GM12878 (cell line): ENCODE data around the gene FADS3. TPM values are rescaled to one million over a fixed set of nuclear protein-coding genes. Genes with fewer than 3 reads are reported as not detected.

ENCODE experiments used
- ATAC-seq: fragments of 200-7000 bp; cut with Tn5 transposase; 3 replicates; pipeline ENCODE4 v1.9.1; 2020; ENCODE audit warnings: mild to moderate bottlenecking, moderate library complexity
- BruUV-seq: library from RNA; stranded (reverse); fragments of 400-500 nt; replicated peaks from 2 replicates; lab custom pipeline; 2021; lab: Mats Ljungman, UMichigan
- CTCF ChIA-PET: fragments of 300-600 bp; sonication (Branson Sonifier 250); formaldehyde crosslinking; extraction: SDS; loops from one replicate; lab custom pipeline; 2021; ENCODE audit warnings: inconsistent platforms; lab: Yijun Ruan, JAX
- POLR2A ChIA-PET: fragments of 350-600 bp; formaldehyde crosslinking; extraction: SDS; loops from one replicate; lab custom pipeline; 2021; ENCODE audit warnings: inconsistent platforms; lab: Charles Lee
- RAD21 ChIA-PET: fragments of 300-600 bp; sonication (Branson Sonifier 250); formaldehyde crosslinking; loops from one replicate; lab custom pipeline; 2023; ENCODE audit warnings: antibody characterized with exemption; ENCODE audit not compliant: unreplicated experiment; lab: Charles Lee
- SMC1A ChIA-PET: fragments of 300-600 bp; sonication (Branson Sonifier 250); formaldehyde crosslinking; loops from one replicate; lab custom pipeline; 2023; ENCODE audit not compliant: unreplicated experiment, uncharacterized antibody; lab: Charles Lee
- DNase-seq: peaks from one replicate; pipeline ENCODE4 v3.0.0-alpha.2; 2011; ENCODE audit warnings: low read depth, low spot score
- FAIRE-seq: peaks from 3 replicates; lab custom pipeline; 2011; peaks lifted over from hg19 to GRCh38; lab: Jason Lieb, UNC
- H2AFZ ChIP-seq: 2 replicates; pipeline ENCODE4 v1.6.0; 2011; ENCODE audit warnings: low read depth, low read length, control low read depth; ENCODE audit not compliant: control insufficient read depth
- H3K27ac ChIP-seq: 2 replicates; pipeline ENCODE4 v1.5.1; 2011; ENCODE audit warnings: control low read depth; ENCODE audit not compliant: control insufficient read depth, insufficient read depth
- H3K27me3 ChIP-seq, 2 experiments: replicated peaks in 1 of 2; 2 replicates each; pipeline versions ENCODE4 v1.6.0 to v1.6.1; 2011; ENCODE audit warnings: low read length in 1 of 2; ENCODE audit not compliant: control insufficient read depth in 2 of 2, insufficient read depth in 2 of 2
- H3K36me3 ChIP-seq, 2 experiments: 2 replicates each; pipeline ENCODE4 v1.5.1; 2011; ENCODE audit warnings: low read length in 1 of 2; ENCODE audit not compliant: control insufficient read depth in 2 of 2, insufficient read depth in 2 of 2
- H3K4me1 ChIP-seq: 2 replicates; pipeline ENCODE4 v1.6.1; 2011; ENCODE audit warnings: mild to moderate bottlenecking, low read length, moderate library complexity, mixed read lengths; ENCODE audit not compliant: control insufficient read depth, insufficient read depth
- H3K4me2 ChIP-seq: 2 replicates; pipeline ENCODE4 v1.6.0; 2011; ENCODE audit warnings: control low read depth; ENCODE audit not compliant: control insufficient read depth, insufficient read depth
- H3K4me3 ChIP-seq: fragments of 200-600 bp; sonication (generic); 2 replicates; pipeline ENCODE4 v1.5.1; 2016
- H3K79me2 ChIP-seq: 2 replicates; pipeline ENCODE4 v1.6.0; 2011; ENCODE audit warnings: low read length; ENCODE audit not compliant: control insufficient read depth, insufficient read depth
- H3K9ac ChIP-seq: 2 replicates; pipeline ENCODE4 v1.8.0; 2011; ENCODE audit warnings: low read length, control low read depth, mixed read lengths; ENCODE audit not compliant: control insufficient read depth, insufficient read depth
- H3K9me3 ChIP-seq: replicated peaks from 3 replicates; pipeline ENCODE4 v1.5.1; 2011; ENCODE audit warnings: mild to moderate bottlenecking, low read length; ENCODE audit not compliant: control insufficient read depth, insufficient read depth
- H4K20me1 ChIP-seq: 2 replicates; pipeline ENCODE4 v1.6.0; 2011; ENCODE audit not compliant: control insufficient read depth, insufficient read depth
- ASH2L ChIP-seq: fragments of 300-600, 200-600 bp; sonication (generic); IDR thresholded peaks from 2 replicates; pipeline ENCODE4 v1.6.1; 2017; ENCODE audit warnings: low read depth, mild to moderate bottlenecking, borderline replicate concordance
- CBX3 ChIP-seq: fragments of 200-600 bp; sonication (generic); IDR thresholded peaks from 2 replicates; pipeline ENCODE4 v1.6.1; 2016; ENCODE audit warnings: low read depth, borderline replicate concordance
- CHD1 ChIP-seq: IDR thresholded peaks from 2 replicates; pipeline ENCODE4 v1.6.1; 2012; ENCODE audit warnings: low read depth, low read length, improper control_type of control experiment
- CREB1 ChIP-seq: IDR thresholded peaks from 2 replicates; pipeline ENCODE4 v1.6.1; 2012; ENCODE audit warnings: low read depth, mild to moderate bottlenecking, inconsistent platforms
- E4F1 ChIP-seq: fragments of 450-650 bp; IDR thresholded peaks from 2 replicates; pipeline ENCODE4 v1.6.1; 2018; ENCODE audit warnings: borderline replicate concordance, mild to moderate bottlenecking; ENCODE audit not compliant: partially characterized antibody
- FOXM1 ChIP-seq: IDR thresholded peaks from 2 replicates; pipeline ENCODE4 v1.6.1; 2012; ENCODE audit warnings: low read depth, mild to moderate bottlenecking, inconsistent platforms, low read length, moderate library complexity
- GATAD2B ChIP-seq: fragments of 450-650 bp; conservative IDR thresholded peaks from 2 replicates; pipeline ENCODE4 v1.6.1; 2017; ENCODE audit warnings: low read depth, mild to moderate bottlenecking, moderate library complexity
- NR2F1 ChIP-seq: fragments of 450-650 bp; conservative IDR thresholded peaks from 2 replicates; pipeline ENCODE4 v1.6.1; 2017; ENCODE audit warnings: mild to moderate bottlenecking
- POU2F2 ChIP-seq: IDR thresholded peaks from 3 replicates; pipeline ENCODE4 v1.6.1; 2011; ENCODE audit warnings: low read depth, mild to moderate bottlenecking, low read length, borderline replicate concordance
- SMAD1 ChIP-seq: fragments of 450-650 bp; IDR thresholded peaks from 2 replicates; pipeline ENCODE4 v1.6.1; 2018; ENCODE audit warnings: mild to moderate bottlenecking, low read depth; ENCODE audit not compliant: partially characterized antibody
- SREBF1 ChIP-seq: IDR thresholded peaks from 2 replicates; pipeline ENCODE4 v1.6.1; 2012; ENCODE audit warnings: mild to moderate bottlenecking, low read length
- STAT1 ChIP-seq: fragments of 450-650 bp; conservative IDR thresholded peaks from 2 replicates; pipeline ENCODE4 v1.6.1; 2014; ENCODE audit warnings: antibody characterized with exemption, mild to moderate bottlenecking
- TBL1XR1 ChIP-seq: IDR thresholded peaks from 2 replicates; pipeline ENCODE4 v1.6.1; 2012; ENCODE audit warnings: low read depth, low read length, improper control_type of control experiment
- TCF7 ChIP-seq: IDR thresholded peaks from 2 replicates; pipeline ENCODE4 v1.6.1; 2014; ENCODE audit warnings: antibody characterized with exemption, borderline replicate concordance
- USF1 ChIP-seq: IDR thresholded peaks from 2 replicates; pipeline ENCODE4 v1.6.1; 2011; ENCODE audit warnings: borderline replicate concordance, low read depth, mild to moderate bottlenecking, moderate library complexity, mixed read lengths, low read length; ENCODE audit not compliant: insufficient read depth; ENCODE audit errors: extremely low read length
- ZBTB11 ChIP-seq: fragments of 450-650 bp; formaldehyde crosslinking; IDR thresholded peaks from 2 replicates; pipeline ENCODE4 v1.5.0; 2022; ENCODE audit warnings: mild to moderate bottlenecking, missing genetic modification characterization
- ZNF217 ChIP-seq: fragments of 450-650 bp; IDR thresholded peaks from 2 replicates; pipeline ENCODE4 v1.6.1; 2017; ENCODE audit warnings: antibody characterized with exemption, mild to moderate bottlenecking
- ZNF274 ChIP-seq: IDR thresholded peaks from one replicate; pipeline ENCODE4 v1.8.0; 2011; ENCODE audit not compliant: insufficient read length, insufficient read depth
- ZZZ3 ChIP-seq: IDR thresholded peaks from 2 replicates; pipeline ENCODE4 v1.6.1; 2011; ENCODE audit warnings: low read depth; ENCODE audit not compliant: control insufficient read depth, insufficient read length
- WGBS: methylation state at CpG from one replicate; pipeline ENCODE4 v1.1.6; 2016; ENCODE audit warnings: low lambda C conversion rate; ENCODE audit not compliant: insufficient replicate concordance, insufficient coverage; ENCODE audit errors: missing lambda C conversion rate; 5-methylcytosine and 5-hydroxymethylcytosine counted together
- in situ Hi-C: fragments of 300-500 bp; cut with MboI; formaldehyde crosslinking; loops from 9 replicates; pipeline ENCODE4 v1.14.3; 2018; ENCODE audit warnings: mixed read lengths
- intact Hi-C: fragments of 100-400 bp; cut with micrococcal nuclease; formaldehyde crosslinking; loops from one replicate; pipeline ENCODE4 v1.14.2; 2022; ENCODE audit not compliant: unreplicated experiment
- polyA plus RNA-seq, 11 experiments: library from polyadenylated mRNA; depleted of rRNA in 4 of 11; unstranded in 6 of 11; stranded (reverse) in 5 of 11; fragments of >200 nt; fragmentation: Nextera tagmentation in 4 of 11; fragmentation: Illumina TruSeq in 1 of 11; extraction: Ambion mirVana in 4 of 11; extraction: Trizol in 1 of 11; gene quantifications; 1 replicate in 1 of 11; 2 replicates in 10 of 11; pipeline versions ENCODE4 v1.2.1 to v1.2.3, GENCODE V29; 2011 to 2016; ENCODE audit warnings: inconsistent platforms in 2 of 11, missing spikeins in 2 of 11, low read depth in 1 of 11
- total RNA-seq, 4 experiments: library from RNA; depleted of rRNA in 3 of 4; stranded (reverse); fragments of >200 nt in 3 of 4; fragmentation: Illumina TruSeq in 1 of 4; extraction: Trizol in 1 of 4; gene quantifications; 2 replicates each; pipeline versions ENCODE4 v1.2.1 to v1.2.3, GENCODE V29; 2013 to 2021

FADS3 gene
- total and polyA plus RNA-seq, 10 of the 15 experiments (the other 5 are each of a cell fraction or from before 2014, with no cell fraction given) = 0.23 to 8.1 (median 4.2) TPM

- 13% methylated on average over 17 of the region's 32 CpGs for WGBS
- Histone ChIP-seq H4K20me1 (no peaks in the 10 kb centered on the region), H3K79me2 (no peaks in the 10 kb centered on the region), H3K27ac (no peak overlapping the region), H3K36me3 (no peaks in the 10 kb centered on the region), H3K4me1 (no peaks in the 10 kb centered on the region), H3K9me3 (no peaks in the 10 kb centered on the region), H3K4me2 (no peak overlapping the region), H3K9ac (no peak overlapping the region), H3K4me3 (no peak overlapping the region), H3K27me3 (peaks cover 6 to 9% of the 10 kb centered on the region in 2 experiments; a peak in 3 of 4 replicates), H2AFZ (no peak overlapping the region)
- ChIA-PET SMC1A (no interaction called here), RAD21 (no interaction called here), POLR2A (no interaction called here), CTCF (no interaction called here)
- no peak for TF ChIP-seq GATAD2B
- TF ChIP-seq SMAD1 = no peak
- no peak for TF ChIP-seq ZZZ3
- no peak for TF ChIP-seq NR2F1
- TF ChIP-seq TBL1XR1 = no peak
- TF ChIP-seq E4F1 = no peak
- TF ChIP-seq STAT1 = no peak
- TF ChIP-seq POU2F2 = no peak
- TF ChIP-seq USF1 = no peak
- no peak for TF ChIP-seq ASH2L
- no peak for TF ChIP-seq SREBF1
- no peak for TF ChIP-seq ZNF274
- TF ChIP-seq ZNF217 = no peak
- TF ChIP-seq ZBTB11 (CRISPR knock-in tag) = no peak
- no peak for TF ChIP-seq CBX3
- TF ChIP-seq CHD1 = no peak
- TF ChIP-seq CREB1 = no peak
- no peak for TF ChIP-seq TCF7
- TF ChIP-seq FOXM1 = no peak
- in situ Hi-C loops = no loop called here
- no peak for FAIRE-seq
- no peak for ATAC-seq
- no peak for DNase-seq
- intact Hi-C loops = no loop called here
- no TSS peak for BruUV-seq
These were observed 25.5 kb upstream of the FADS3 start for GRCh38 chr11:61916737-61917333.
